RWPE1 (cell line): ENCODE results near the gene CPED1.

ENCODE experiments used
- CTCF ChIA-PET: fragments of 350-600 bp; sonication (Branson Sonifier 250); formaldehyde crosslinking; extraction: SDS; loops from one replicate; lab custom pipeline; 2021; lab: Yijun Ruan, JAX
- POLR2A ChIA-PET: fragments of 400-600 bp; formaldehyde crosslinking; extraction: SDS; loops from one replicate; lab custom pipeline; 2020; ENCODE audit warnings: antibody characterized with exemption; ENCODE audit not compliant: low non-redundant PET; lab: Yijun Ruan, JAX
- DNase-seq: peaks from one replicate; pipeline ENCODE4 v3.0.0; 2012; ENCODE audit warnings: low spot score
- H3K27ac ChIP-seq: fragments of 450-650 bp; 2 replicates; pipeline ENCODE4 v1.5.1; 2017
- TF ChIP-seq, protein P1 (sequence below): fragments of 450-650 bp; conservative IDR thresholded peaks from 2 replicates; pipeline ENCODE4 v1.5.1; 2017; ENCODE audit warnings: low read depth, mild to moderate bottlenecking

The CPED1 gene

GRCh38 chr7:121202834-121203233 lies 214.3 kb downstream of the CPED1 start:
- ChIA-PET CTCF (interaction anchor here (0.6 kb wide), 1 partner anchor 794 kb away, joined by 4 read pairs; no protein-coding TSS in a partner anchor), POLR2A (no interaction called here)
- TF ChIP-seq, protein P1, sequence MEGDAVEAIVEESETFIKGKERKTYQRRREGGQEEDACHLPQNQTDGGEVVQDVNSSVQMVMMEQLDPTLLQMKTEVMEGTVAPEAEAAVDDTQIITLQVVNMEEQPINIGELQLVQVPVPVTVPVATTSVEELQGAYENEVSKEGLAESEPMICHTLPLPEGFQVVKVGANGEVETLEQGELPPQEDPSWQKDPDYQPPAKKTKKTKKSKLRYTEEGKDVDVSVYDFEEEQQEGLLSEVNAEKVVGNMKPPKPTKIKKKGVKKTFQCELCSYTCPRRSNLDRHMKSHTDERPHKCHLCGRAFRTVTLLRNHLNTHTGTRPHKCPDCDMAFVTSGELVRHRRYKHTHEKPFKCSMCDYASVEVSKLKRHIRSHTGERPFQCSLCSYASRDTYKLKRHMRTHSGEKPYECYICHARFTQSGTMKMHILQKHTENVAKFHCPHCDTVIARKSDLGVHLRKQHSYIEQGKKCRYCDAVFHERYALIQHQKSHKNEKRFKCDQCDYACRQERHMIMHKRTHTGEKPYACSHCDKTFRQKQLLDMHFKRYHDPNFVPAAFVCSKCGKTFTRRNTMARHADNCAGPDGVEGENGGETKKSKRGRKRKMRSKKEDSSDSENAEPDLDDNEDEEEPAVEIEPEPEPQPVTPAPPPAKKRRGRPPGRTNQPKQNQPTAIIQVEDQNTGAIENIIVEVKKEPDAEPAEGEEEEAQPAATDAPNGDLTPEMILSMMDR = no peak
- no peak for DNase-seq
- no peak overlapping the region for H3K27ac ChIP-seq

DNA sequence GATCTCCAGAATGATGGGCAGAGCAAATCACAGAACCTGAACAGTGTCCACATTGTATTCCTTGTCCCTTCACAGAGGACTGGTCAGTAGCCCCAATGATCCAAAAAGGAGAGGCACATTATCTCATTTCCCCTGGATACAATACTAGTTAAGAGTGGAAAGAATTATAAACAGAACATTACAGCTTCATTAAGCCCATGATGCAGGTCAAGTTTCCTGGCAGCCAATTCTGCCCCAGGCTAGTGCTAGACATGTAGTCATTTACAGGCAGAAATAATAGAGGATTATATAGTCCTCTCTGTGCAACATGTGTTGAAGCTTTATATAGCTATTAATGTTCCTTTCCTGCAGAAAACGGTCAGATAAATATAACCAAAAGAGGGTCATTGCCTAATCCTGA lies 216.0 kb downstream of the CPED1 start:
- ChIA-PET POLR2A (no interaction called here), CTCF (interaction anchor here (0.9 kb wide), 1 partner anchor 21 kb away, joined by 4 read pairs; no protein-coding TSS in a partner anchor)

GRCh38 chr7:121205777-121206176 lies 217.3 kb downstream of the CPED1 start:
- ChIA-PET POLR2A (no interaction called here), CTCF (no interaction called here)
- H3K27ac ChIP-seq = no peak overlapping the region
- no peak for DNase-seq
- TF ChIP-seq, protein P1 = no peak

More for the DNA sequence above, 216.0 kb downstream of the CPED1 start:
- DNase-seq = no peak
- H3K27ac ChIP-seq = no peak overlapping the region
- TF ChIP-seq, protein P1 = no peak

- H3K27ac ChIP-seq = no peak overlapping the region
- no peak for DNase-seq
- POLR2A ChIA-PET = no interaction called here
- TF ChIP-seq, protein P1 = no peak
- CTCF ChIA-PET = interaction anchor here (0.6 kb wide), 1 partner anchor 118 kb away, joined by 3 read pairs; no protein-coding TSS in a partner anchor
Measured at GRCh38 chr7:121211253-121211652, 222.7 kb downstream of the CPED1 start.

- CTCF ChIA-PET = no interaction called here
- POLR2A ChIA-PET = no interaction called here
- H3K27ac ChIP-seq = no peak overlapping the region
- TF ChIP-seq, protein P1 = no peak
- DNase-seq = no peak
Measured at GRCh38 chr7:121212036-121212435, 223.5 kb downstream of the CPED1 start.

GRCh38 chr7:121214657-121215056 lies 226.1 kb downstream of the CPED1 start:
- TF ChIP-seq, protein P1 = no peak
- no peak overlapping the region for H3K27ac ChIP-seq
- no peak for DNase-seq
- ChIA-PET CTCF (no interaction called here), POLR2A (no interaction called here)
